Osteoblast (primary cell): ENCODE results near the gene ANO5. TPM values are rescaled to one million over a fixed set of nuclear protein-coding genes. Genes with fewer than 3 reads are reported as not detected.
A peak's percentile ranks its signal among the peaks of the same experiment; 100 is the strongest.

Source experiments
- DNase-seq: peaks from one replicate; pipeline ENCODE4 v3.0.0; 2011; ENCODE audit warnings: low spot score, mixed read lengths; ENCODE audit not compliant: insufficient read length; ENCODE audit errors: missing footprints
- H2AFZ ChIP-seq: 2 replicates; pipeline ENCODE4 v1.6.0; 2011; ENCODE audit warnings: mild to moderate bottlenecking, low read length
- H3K27ac ChIP-seq: 2 replicates; pipeline ENCODE4 v1.5.1; 2011; ENCODE audit warnings: mild to moderate bottlenecking, low read depth, low read length, moderate library complexity
- H3K27me3 ChIP-seq: 2 replicates; pipeline ENCODE4 v1.6.0; 2012; ENCODE audit warnings: mild to moderate bottlenecking, control low read depth, inconsistent platforms, low read length, moderate library complexity; ENCODE audit not compliant: insufficient read depth
- H3K36me3 ChIP-seq: 2 replicates; pipeline ENCODE4 v1.5.1; 2011; ENCODE audit warnings: mild to moderate bottlenecking, low read length, control low read depth, moderate library complexity; ENCODE audit not compliant: insufficient read depth
- H3K4me1 ChIP-seq: 2 replicates; pipeline ENCODE4 v1.5.1; 2011; ENCODE audit warnings: mild to moderate bottlenecking, low read length, control low read depth, moderate library complexity; ENCODE audit not compliant: insufficient read depth
- H3K4me2 ChIP-seq: 2 replicates; pipeline ENCODE4 v1.6.0; 2011; ENCODE audit warnings: mild to moderate bottlenecking, low read length; ENCODE audit not compliant: insufficient read depth
- H3K4me3 ChIP-seq: fragments of 200-600 bp; sonication (generic); 3 replicates; pipeline ENCODE4 v1.5.1; 2012; ENCODE audit warnings: mild to moderate bottlenecking, low read length, inconsistent platforms; ENCODE audit not compliant: insufficient read depth
- H3K79me2 ChIP-seq: 2 replicates; pipeline ENCODE4 v1.6.0; 2012; ENCODE audit warnings: mild to moderate bottlenecking, low read length, control low read depth, inconsistent platforms; ENCODE audit not compliant: insufficient read depth
- H3K9me3 ChIP-seq: 2 replicates; pipeline ENCODE4 v1.5.1; 2011; ENCODE audit warnings: low read depth, low read length, control low read depth
- H4K20me1 ChIP-seq: 2 replicates; pipeline ENCODE4 v1.6.0; 2012; ENCODE audit warnings: mild to moderate bottlenecking, low read length, control low read depth; ENCODE audit not compliant: insufficient read depth
- total RNA-seq: library from RNA; depleted of rRNA; stranded (reverse); fragments of >200 nt; gene quantifications from 2 replicates; pipeline ENCODE4 v1.2.3, GENCODE V29; 2012
- TF ChIP-seq, protein P1 (sequence below): IDR thresholded peaks from 2 replicates; pipeline ENCODE4 v1.5.1; 2011; ENCODE audit warnings: mild to moderate bottlenecking, low read depth, low read length, moderate library complexity; ENCODE audit errors: extremely low read depth

The ANO5 gene, protein sequence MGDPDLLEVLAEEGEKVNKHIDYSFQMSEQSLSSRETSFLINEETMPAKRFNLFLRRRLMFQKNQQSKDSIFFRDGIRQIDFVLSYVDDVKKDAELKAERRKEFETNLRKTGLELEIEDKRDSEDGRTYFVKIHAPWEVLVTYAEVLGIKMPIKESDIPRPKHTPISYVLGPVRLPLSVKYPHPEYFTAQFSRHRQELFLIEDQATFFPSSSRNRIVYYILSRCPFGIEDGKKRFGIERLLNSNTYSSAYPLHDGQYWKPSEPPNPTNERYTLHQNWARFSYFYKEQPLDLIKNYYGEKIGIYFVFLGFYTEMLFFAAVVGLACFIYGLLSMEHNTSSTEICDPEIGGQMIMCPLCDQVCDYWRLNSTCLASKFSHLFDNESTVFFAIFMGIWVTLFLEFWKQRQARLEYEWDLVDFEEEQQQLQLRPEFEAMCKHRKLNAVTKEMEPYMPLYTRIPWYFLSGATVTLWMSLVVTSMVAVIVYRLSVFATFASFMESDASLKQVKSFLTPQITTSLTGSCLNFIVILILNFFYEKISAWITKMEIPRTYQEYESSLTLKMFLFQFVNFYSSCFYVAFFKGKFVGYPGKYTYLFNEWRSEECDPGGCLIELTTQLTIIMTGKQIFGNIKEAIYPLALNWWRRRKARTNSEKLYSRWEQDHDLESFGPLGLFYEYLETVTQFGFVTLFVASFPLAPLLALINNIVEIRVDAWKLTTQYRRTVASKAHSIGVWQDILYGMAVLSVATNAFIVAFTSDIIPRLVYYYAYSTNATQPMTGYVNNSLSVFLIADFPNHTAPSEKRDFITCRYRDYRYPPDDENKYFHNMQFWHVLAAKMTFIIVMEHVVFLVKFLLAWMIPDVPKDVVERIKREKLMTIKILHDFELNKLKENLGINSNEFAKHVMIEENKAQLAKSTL
- 0.59 and 1.1 TPM in 2 replicates for total RNA-seq

DNA sequence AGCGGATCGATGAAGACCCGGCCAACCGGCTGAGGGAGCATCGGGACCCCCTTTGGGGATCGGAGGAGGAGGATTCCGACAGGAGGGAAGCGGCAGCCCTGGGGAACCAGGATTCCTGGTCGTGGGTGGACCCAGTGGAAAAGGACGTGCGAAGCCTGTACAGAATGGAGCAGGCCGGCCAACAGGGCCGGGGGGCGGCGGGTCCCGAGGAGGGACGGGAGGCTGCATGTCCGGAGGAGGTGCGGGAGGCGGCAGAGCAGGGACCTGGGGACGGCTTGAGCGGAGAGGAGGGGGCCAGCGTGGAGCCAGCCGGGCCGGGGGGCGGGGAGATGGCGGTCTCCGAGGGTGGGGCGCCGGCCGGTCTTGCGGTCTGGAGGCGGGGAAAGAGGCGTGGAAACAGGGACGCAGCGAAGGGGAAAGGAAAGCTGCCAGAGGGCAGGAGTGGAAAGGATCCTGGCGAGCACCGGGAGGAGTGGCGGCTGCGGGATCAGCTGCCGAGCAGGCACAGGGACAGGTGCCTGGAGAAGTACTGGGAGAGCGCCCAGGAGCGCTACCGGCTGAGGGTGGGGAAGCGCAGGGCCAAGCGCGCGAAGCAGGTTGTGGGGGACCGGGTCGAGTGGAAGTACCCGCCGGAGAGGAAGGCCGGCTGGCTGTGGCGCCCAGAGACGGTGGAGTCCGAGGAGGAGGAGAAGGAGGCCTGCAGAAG lies at the start of gene ANO5:
Gene ANO5 (plus strand): TSS at position 444 of the 706 bp plus-strand sequence. CDS start 408 bp downstream, outside the sequence.
- Histone ChIP-seq H2AFZ (peak within 1 kb of the TSS; percentile 51), H3K79me2 (no peaks in the 10 kb centered on the region), H3K4me2 (peak within 1 kb of the TSS; percentile 45), H4K20me1 (no peaks in the 10 kb centered on the region), H3K27me3 (peaks cover 7% of the 10 kb centered on the region), H3K4me1 (no peaks in the 10 kb centered on the region), H3K9me3 (no peaks in the 10 kb centered on the region), H3K27ac (no peak within 1 kb of the TSS), H3K36me3 (no peaks in the 10 kb centered on the region), H3K4me3 (peak within 1 kb of the TSS; percentile 40)
- TF ChIP-seq, protein P1, sequence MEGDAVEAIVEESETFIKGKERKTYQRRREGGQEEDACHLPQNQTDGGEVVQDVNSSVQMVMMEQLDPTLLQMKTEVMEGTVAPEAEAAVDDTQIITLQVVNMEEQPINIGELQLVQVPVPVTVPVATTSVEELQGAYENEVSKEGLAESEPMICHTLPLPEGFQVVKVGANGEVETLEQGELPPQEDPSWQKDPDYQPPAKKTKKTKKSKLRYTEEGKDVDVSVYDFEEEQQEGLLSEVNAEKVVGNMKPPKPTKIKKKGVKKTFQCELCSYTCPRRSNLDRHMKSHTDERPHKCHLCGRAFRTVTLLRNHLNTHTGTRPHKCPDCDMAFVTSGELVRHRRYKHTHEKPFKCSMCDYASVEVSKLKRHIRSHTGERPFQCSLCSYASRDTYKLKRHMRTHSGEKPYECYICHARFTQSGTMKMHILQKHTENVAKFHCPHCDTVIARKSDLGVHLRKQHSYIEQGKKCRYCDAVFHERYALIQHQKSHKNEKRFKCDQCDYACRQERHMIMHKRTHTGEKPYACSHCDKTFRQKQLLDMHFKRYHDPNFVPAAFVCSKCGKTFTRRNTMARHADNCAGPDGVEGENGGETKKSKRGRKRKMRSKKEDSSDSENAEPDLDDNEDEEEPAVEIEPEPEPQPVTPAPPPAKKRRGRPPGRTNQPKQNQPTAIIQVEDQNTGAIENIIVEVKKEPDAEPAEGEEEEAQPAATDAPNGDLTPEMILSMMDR = no peak
- peak; percentile 72 for DNase-seq

DNA sequence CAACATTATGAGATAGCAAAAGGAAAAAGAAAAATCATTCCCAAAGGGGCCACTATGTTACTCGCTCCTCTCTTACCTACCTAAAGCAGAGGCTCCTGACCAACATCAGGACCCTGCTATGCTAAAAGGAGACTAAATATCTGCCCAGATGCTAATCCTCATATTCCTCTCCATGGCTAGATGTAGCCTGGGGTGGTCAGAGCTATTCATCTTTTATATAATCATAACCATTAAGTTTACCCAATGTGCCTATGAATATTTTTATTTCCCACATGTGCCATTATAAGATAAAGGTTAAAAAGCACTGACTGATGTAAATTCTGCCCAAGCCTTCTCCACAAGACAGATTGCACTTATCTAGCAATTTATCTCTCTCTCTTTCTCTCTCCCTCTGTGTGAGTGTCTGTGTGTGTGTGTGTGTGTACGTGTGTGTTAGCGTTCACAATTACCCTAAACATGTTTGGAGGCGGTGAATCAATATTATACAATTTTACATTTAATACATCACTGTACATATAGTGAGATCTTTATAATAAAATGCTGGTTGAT lies 41.2 kb upstream of the ANO5 start:
- Histone ChIP-seq H3K79me2 (no peaks in the 10 kb centered on the region), H3K4me3 (no peak overlapping the region), H4K20me1 (no peaks in the 10 kb centered on the region), H3K4me2 (no peak overlapping the region), H3K4me1 (no peaks in the 10 kb centered on the region), H3K27ac (no peak overlapping the region), H3K36me3 (no peaks in the 10 kb centered on the region), H3K9me3 (no peaks in the 10 kb centered on the region), H3K27me3 (no peaks in the 10 kb centered on the region), H2AFZ (no peak overlapping the region)
- TF ChIP-seq, protein P1 = no peak
- no peak for DNase-seq

DNA sequence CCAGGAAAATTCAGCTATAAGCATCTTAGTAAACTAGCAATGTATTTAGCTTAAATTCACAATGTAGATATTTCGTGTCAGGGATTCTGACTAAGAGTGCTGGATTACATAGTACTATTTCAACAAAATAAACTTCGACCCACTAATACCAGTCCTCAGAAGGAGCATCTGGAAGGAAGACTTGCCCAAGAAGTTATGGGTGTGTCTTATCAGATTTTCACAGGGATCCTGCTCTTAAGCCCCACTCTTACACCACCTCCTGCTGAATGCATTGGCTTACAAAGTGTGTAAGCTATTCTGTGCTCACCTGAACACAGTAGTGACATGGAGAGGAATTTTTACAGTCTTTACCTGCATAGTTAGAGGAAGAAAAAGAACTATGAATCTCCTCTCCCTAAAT lies 35.4 kb upstream of the ANO5 start:
- Histone ChIP-seq H3K36me3 (no peaks in the 10 kb centered on the region), H4K20me1 (no peaks in the 10 kb centered on the region), H3K4me1 (no peaks in the 10 kb centered on the region), H2AFZ (no peak overlapping the region), H3K4me2 (no peak overlapping the region), H3K27me3 (no peaks in the 10 kb centered on the region), H3K79me2 (no peaks in the 10 kb centered on the region), H3K9me3 (no peaks in the 10 kb centered on the region), H3K27ac (no peak overlapping the region), H3K4me3 (no peak overlapping the region)
- TF ChIP-seq, protein P1 = no peak
- no peak for DNase-seq
